Loucy (cell line): ENCODE data around the gene PTGER1.

Experiments
- H2AFZ ChIP-seq: fragments of 200-600 bp; sonication (generic); 2 replicates; pipeline ENCODE4 v1.6.0; 2016; ENCODE audit warnings: antibody characterized with exemption, mild to moderate bottlenecking, low read length, moderate library complexity
- H3F3A ChIP-seq: fragments of 200-600 bp; 2 replicates; pipeline ENCODE4 v1.6.0; 2016; ENCODE audit warnings: antibody characterized with exemption, low read depth, mild to moderate bottlenecking
- H3K27me3 ChIP-seq: fragments of 200-600 bp; sonication (generic); 2 replicates; pipeline ENCODE4 v1.6.1; 2014; ENCODE audit warnings: low read length, mild to moderate bottlenecking; ENCODE audit not compliant: insufficient read depth, poor library complexity, severe bottlenecking
- H3K36me3 ChIP-seq: fragments of 200-600 bp; sonication (generic); 2 replicates; pipeline ENCODE4 v1.6.1; 2016; ENCODE audit warnings: low read length; ENCODE audit not compliant: insufficient read depth
- H3K4me1 ChIP-seq: fragments of 200-600 bp; sonication (generic); 2 replicates; pipeline ENCODE4 v1.5.1; 2014; ENCODE audit warnings: low read length, mild to moderate bottlenecking; ENCODE audit not compliant: insufficient read depth, poor library complexity, severe bottlenecking
- H3K4me2 ChIP-seq: fragments of 200-600 bp; sonication (generic); 2 replicates; pipeline ENCODE4 v1.6.0; 2014; ENCODE audit warnings: antibody characterized with exemption, low read length, low read depth, mild to moderate bottlenecking; ENCODE audit not compliant: poor library complexity, severe bottlenecking
- H3K4me3 ChIP-seq: fragments of 200-600 bp; sonication (generic); 2 replicates; pipeline ENCODE4 v1.5.1; 2014; ENCODE audit warnings: low read length, mild to moderate bottlenecking, mixed read lengths; ENCODE audit not compliant: poor library complexity, severe bottlenecking
- H3K79me2 ChIP-seq: fragments of 200-600 bp; sonication (generic); 2 replicates; pipeline ENCODE4 v1.6.1; 2014; ENCODE audit warnings: low read length; ENCODE audit not compliant: insufficient read depth
- H3K9ac ChIP-seq: fragments of 200-600 bp; sonication (generic); 2 replicates; pipeline ENCODE4 v1.6.0; 2014; ENCODE audit warnings: mild to moderate bottlenecking, low read depth, low read length, moderate library complexity; ENCODE audit not compliant: poor library complexity, severe bottlenecking
- H3K9me2 ChIP-seq: fragments of 200-600 bp; sonication (generic); replicated peaks from 2 replicates; pipeline ENCODE4 v1.6.1; 2016; ENCODE audit warnings: low read depth, low read length, mixed read lengths
- H3K9me3 ChIP-seq: fragments of 200-600 bp; sonication (generic); 2 replicates; pipeline ENCODE4 v1.6.1; 2014; ENCODE audit warnings: mild to moderate bottlenecking, antibody characterized with exemption, low read length, low read depth; ENCODE audit not compliant: insufficient read depth
- H4K20me1 ChIP-seq: fragments of 200-600 bp; sonication (generic); 2 replicates; pipeline ENCODE4 v1.6.0; 2014; ENCODE audit warnings: antibody characterized with exemption, low read length, mild to moderate bottlenecking; ENCODE audit not compliant: insufficient read depth, poor library complexity, severe bottlenecking
- EZH2phosphoT487 ChIP-seq: fragments of 200-600 bp; IDR thresholded peaks from 2 replicates; pipeline ENCODE4 v1.6.1; 2018; ENCODE audit warnings: antibody characterized with exemption, mild to moderate bottlenecking, moderate library complexity, borderline replicate concordance
- TF ChIP-seq, protein P1 (sequence below): fragments of 200-600 bp; sonication (generic); conservative IDR thresholded peaks from 2 replicates; pipeline ENCODE4 v1.5.1; 2014; ENCODE audit warnings: mild to moderate bottlenecking, antibody characterized with exemption, low read length

PTGER1 gene

DNA sequence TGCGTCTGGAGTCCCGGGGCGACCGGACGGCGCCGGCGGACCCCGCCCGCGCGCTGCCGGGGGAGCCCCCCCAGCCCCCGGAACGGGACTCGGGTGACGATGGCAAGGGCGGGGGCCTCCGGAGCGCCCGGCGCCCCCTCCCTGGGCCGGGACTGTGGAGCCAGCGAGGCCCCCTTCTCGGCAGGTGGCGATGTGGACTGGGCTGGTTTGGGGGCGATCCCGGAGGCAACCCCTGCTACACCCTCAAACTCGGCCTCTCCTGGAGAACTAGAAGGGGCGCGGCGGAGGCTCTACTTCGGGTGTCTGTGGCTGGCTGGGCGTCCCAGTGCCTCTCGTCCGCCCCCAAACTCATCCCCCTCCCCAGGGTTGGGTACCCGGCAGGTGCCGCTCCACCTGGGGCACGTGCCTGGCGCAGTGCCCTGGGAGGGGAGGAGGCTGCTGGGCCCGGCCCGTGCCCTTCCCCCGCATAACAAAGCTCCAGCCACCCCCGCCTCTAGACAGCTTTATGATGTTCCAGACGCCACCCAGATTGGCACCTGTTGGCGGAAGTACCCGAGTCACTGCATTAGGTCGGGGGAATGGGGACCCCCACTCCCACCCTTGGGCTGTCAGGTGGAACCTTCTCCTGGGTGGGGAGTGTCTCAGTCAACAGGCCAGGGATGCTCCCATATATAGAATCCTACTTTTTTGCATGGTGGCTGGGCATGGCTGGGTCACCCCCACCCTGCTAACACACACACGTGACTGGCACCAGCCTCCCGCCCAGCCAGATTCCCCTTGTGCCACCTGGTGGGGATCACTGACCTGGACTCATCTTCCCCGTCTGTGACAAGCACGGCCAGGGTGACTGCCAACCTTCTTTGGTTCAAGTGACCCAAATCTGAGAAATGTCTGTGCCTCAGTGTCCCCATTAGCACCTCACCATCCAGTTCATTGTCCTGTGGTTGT is 41.3 kb downstream of the PTGER1 start:
- Histone ChIP-seq H3K27me3 (no peaks in the 10 kb centered on the region), H3K4me3 (peak overlapping the region; percentile 93), H3K79me2 (peaks cover 58% of the 10 kb centered on the region), H3K4me1 (peaks cover 27% of the 10 kb centered on the region), H3K9ac (peak overlapping the region; percentile 89), H3K9me2 (no peaks in the 10 kb centered on the region), H3F3A (no peaks in the 10 kb centered on the region), H3K4me2 (peak overlapping the region; percentile 96), H3K9me3 (no peaks in the 10 kb centered on the region), H4K20me1 (peaks cover 21% of the 10 kb centered on the region), H2AFZ (peak overlapping the region; percentile 84), H3K36me3 (no peaks in the 10 kb centered on the region)
- TF ChIP-seq, protein P1, sequence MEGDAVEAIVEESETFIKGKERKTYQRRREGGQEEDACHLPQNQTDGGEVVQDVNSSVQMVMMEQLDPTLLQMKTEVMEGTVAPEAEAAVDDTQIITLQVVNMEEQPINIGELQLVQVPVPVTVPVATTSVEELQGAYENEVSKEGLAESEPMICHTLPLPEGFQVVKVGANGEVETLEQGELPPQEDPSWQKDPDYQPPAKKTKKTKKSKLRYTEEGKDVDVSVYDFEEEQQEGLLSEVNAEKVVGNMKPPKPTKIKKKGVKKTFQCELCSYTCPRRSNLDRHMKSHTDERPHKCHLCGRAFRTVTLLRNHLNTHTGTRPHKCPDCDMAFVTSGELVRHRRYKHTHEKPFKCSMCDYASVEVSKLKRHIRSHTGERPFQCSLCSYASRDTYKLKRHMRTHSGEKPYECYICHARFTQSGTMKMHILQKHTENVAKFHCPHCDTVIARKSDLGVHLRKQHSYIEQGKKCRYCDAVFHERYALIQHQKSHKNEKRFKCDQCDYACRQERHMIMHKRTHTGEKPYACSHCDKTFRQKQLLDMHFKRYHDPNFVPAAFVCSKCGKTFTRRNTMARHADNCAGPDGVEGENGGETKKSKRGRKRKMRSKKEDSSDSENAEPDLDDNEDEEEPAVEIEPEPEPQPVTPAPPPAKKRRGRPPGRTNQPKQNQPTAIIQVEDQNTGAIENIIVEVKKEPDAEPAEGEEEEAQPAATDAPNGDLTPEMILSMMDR = no peak; the same call in 1 of the 2 replicates
- no peak for TF ChIP-seq EZH2phosphoT487

DNA sequence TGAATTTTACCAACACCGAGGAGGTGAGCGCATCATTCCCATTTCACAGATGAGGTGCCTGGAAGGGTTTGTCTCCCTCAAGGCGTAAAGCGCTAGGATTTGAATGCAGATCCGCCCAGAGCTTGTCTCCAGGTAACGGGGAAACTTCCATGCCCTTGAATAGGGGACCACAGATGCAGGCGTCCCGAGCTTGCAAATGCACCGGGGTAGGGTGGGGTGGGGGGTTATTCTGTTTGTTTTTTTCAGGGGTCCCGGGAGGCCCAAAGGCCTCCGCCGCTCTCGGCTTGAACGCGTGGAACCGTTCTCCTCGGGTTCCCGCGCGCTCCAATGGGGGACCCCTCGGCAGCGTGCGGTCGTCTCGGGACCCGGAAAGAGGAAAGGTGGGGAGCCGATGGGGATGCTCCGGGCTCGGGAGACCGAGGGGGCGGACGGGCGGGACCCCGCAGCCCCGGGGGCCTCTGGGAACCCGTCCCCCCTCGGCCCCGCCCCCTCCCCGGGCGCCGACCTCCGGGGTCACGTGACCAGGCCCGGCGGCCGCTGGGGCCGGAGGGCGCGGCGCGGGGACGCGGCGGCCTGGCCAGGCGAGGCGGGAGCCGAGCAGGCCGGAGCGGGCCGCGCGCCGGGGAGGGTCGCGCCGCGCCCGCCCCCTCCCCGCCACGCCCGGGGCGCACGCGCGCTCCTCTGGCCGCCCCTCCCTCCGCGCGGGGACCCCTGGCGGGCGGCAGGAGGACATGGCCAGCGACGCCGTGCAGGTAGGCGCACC is 42.2 kb downstream of the PTGER1 start, which contains the start of gene PKN1:
Gene PKN1, plus strand, starts transcription at position 516 of the 763 bp plus-strand sequence. Its CDS starts 216 bp downstream, at position 732.
- H3K4me2 ChIP-seq = peak within 1 kb of the TSS; percentile 96
- H3K9me2 ChIP-seq = no peaks in the 10 kb centered on the region
- H3K9me3 ChIP-seq = no peaks in the 10 kb centered on the region
- no peaks in the 10 kb centered on the region for H3K27me3 ChIP-seq
- H3K9ac ChIP-seq = peak within 1 kb of the TSS; percentile 89
- TF ChIP-seq, protein P1 = 0 out of 2 replicates have a peak, but pooled peaks have one; percentile 16
- no peak for TF ChIP-seq EZH2phosphoT487
- H2AFZ ChIP-seq = peak within 1 kb of the TSS; percentile 92
- H3K36me3 ChIP-seq = no peaks in the 10 kb centered on the region
- H3K79me2 ChIP-seq = peaks cover 49% of the 10 kb centered on the region
- H3F3A ChIP-seq = no peaks in the 10 kb centered on the region
- peaks cover 24% of the 10 kb centered on the region for H3K4me1 ChIP-seq
- peaks cover 21% of the 10 kb centered on the region for H4K20me1 ChIP-seq
- peak within 1 kb of the TSS; percentile 93 for H3K4me3 ChIP-seq

DNA sequence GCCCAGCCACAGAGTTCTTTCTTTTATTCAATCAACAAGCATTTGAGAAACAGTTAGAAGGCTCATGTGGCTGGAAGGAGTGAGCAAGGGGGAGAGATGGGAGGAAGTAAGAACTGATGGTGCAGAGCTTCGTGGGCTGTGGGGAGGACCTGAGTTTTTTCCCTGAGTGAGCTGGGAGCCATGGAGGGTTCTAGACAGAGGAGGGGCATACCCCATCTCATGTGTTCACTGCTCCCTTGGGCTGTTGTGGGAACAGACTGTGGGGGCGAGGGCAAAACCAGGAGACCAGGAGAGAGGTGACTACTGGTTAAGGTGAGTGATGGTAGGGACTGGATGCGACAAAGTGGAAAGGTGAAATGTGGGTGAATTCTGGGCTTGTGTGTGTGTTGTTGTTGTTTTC is 44.4 kb downstream of the PTGER1 start:
- no peak overlapping the region for H3K4me3 ChIP-seq
- no peaks in the 10 kb centered on the region for H3K9me3 ChIP-seq
- no peaks in the 10 kb centered on the region for H3K36me3 ChIP-seq
- H3K79me2 ChIP-seq = peaks cover 30% of the 10 kb centered on the region
- H3K4me2 ChIP-seq = no peak overlapping the region
- H3K27me3 ChIP-seq = no peaks in the 10 kb centered on the region
- no peaks in the 10 kb centered on the region for H3K9me2 ChIP-seq
- peaks cover 24% of the 10 kb centered on the region for H3K4me1 ChIP-seq
- H4K20me1 ChIP-seq = peaks cover 21% of the 10 kb centered on the region
- no peak for TF ChIP-seq EZH2phosphoT487
- H2AFZ ChIP-seq = no peak overlapping the region
- no peaks in the 10 kb centered on the region for H3F3A ChIP-seq
- H3K9ac ChIP-seq = no peak overlapping the region
